ENCODE results near the gene NR0B2.

The NR0B2 gene

GRCh38 chr1:26936823-26937222 is 23.0 kb upstream of the NR0B2 start:
- DNase-seq, result no peak
- no peak for ATAC-seq

DNA sequence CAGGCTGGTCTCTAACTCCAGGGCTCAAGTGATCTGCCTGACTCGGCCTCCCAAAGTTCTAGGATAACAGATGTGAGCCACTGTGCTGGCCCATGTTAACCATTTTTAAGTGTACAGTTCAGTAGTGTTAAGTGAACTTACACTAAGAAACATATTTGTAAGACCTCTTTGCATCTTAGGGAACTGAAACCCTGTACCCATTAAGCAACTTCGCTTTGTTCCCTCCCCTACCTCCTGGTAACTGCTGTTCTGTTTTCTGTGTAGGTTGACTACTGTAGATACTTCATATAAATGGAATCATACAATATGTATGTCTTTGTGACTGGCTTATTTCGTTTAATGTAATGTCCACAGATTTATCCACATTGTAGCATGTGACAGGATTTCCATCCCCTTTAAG is 18.8 kb upstream of the NR0B2 start:
- no peak for DNase-seq

DNA sequence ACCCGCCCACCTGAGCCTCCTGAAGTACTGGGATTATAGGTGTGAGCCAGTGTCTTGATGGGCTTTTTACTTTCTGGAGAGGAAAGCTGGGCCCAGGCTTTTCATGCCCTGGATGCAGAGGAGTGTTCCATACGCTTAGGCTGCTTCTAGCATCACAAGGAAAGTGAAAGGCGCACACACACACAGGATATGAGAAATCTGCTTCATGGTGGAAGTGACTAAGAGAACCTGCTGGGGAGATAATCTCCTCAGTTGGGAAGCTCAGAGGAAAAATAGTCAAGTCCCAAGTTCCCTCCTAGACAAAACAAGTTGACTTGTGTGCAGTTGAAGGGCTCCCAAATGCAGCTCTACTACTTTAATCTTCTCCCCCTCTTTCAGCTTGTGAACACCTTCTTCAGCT is 9.9 kb upstream of the NR0B2 start:
- no peak for ATAC-seq
- no peak for DNase-seq

More for the DNA sequence above, 18.8 kb upstream of the NR0B2 start:
- ATAC-seq, result no peak

- no peak for ATAC-seq
- no peak for DNase-seq
These were observed 9.1 kb upstream of the NR0B2 start for GRCh38 chr1:26922901-26923300.

- no peak for DNase-seq
- no peak for ATAC-seq
These were observed 8.6 kb upstream of the NR0B2 start for GRCh38 chr1:26922431-26922729.

- DNase-seq (peak; percentile 96), ATAC-seq (peak; percentile 95)
These were observed 8.0 kb upstream of the NR0B2 start, which contains the start of gene NUDC for GRCh38 chr1:26921540-26922430. TSS of gene NUDC (plus strand) at chr1:26921743. CDS start at chr1:26921849, 106 bp downstream.

DNA sequence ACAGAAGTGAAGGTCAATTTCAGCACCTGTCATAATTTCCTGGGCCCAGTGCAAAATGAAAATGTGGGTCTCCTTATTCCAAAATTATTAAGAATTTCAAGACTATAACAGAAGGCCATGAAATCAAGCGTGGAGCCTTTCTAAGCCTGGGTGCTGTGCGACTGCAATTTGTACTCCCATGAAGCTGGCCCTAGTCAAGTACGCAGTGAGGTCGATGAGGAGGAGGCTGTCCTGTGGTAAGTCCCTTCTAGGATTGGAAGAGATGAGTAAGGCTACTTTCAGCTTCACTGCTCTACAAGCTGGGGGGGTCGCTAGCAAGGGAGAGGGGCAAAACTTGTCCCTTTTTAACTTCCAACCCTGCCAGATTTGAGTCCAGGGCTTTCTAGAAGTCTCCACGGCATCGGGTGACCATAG is 7.4 kb upstream of the NR0B2 start:
- DNase-seq (no peak), ATAC-seq (peak; percentile 71)

DNA sequence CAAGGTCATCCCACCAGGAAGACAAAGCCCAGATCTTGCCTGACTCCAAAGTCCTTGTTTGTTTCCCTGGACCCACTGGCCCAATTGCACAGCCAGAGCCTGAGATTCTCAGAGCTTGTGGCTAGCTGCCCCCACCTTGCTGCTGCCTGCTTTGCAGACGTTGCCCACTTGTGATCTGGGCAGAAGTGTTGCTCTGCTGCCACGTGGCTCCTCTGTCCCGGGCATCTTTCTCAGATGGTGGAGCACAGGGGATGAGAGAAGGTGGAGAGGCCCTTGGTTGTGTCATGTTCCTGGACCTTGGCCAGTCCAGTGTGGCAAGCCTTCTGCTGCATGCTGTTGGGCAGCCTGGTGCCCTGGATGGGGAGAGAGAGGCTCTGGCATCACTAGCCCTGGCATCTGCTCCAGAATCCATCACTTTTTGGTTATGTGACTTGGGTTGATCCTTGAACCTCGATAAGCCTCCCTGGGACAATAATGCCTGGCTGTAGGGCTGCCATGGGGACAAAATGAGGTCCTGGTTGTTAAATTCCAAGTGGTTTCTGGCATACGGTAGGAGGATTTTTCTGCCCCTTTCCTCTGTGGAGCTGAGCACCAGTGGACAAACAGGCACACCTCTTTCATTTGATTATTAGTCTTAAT is 1.5 kb upstream of the NR0B2 start:
- DNase-seq, result no peak
- ATAC-seq, result no peak

- no peak for ATAC-seq
- DNase-seq, result no peak
These were observed 404 bp downstream of the NR0B2 start for GRCh38 chr1:26913389-26913753.

GRCh38 chr1:26912147-26912490 is 1.7 kb downstream of the NR0B2 start:
- ATAC-seq, result no peak
- no peak for DNase-seq

DNA sequence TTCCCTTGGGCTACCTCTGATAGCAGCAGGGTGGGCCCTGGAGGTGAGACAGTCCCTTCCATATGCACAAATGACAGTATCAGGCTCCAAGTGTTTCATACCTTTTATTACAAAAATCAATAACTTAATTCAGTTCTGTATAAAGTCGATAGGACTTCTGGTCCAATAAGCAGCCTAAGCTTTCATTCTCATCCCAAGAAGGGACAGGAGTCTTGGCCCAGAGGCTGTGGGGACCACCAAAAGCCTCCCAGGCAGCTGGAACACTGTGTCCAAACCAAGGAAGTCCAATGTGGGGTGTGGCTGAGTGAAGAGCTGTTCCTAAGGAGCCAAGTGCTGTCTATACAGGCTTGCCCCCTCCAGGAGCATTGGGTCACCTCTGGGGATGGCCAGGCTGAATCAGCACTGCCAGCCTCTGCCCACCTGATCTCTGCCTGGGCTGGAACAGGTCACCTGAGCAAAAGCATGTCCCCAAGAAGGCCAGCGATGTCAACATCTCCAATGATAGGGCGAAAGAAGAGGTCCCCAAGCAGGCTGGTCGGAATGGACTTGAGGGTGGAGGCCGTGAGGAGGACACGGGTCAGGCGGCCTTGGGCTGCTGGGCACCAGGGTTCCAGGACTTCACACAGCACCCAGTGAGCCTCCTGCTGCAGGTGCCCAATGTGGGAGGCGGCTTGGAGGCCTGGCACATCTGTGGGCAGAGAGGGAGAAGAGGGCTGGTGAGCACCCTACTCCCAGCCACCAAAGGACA is 2.2 kb downstream of the NR0B2 start:
- no peak for DNase-seq
- ATAC-seq, result no peak

DNA sequence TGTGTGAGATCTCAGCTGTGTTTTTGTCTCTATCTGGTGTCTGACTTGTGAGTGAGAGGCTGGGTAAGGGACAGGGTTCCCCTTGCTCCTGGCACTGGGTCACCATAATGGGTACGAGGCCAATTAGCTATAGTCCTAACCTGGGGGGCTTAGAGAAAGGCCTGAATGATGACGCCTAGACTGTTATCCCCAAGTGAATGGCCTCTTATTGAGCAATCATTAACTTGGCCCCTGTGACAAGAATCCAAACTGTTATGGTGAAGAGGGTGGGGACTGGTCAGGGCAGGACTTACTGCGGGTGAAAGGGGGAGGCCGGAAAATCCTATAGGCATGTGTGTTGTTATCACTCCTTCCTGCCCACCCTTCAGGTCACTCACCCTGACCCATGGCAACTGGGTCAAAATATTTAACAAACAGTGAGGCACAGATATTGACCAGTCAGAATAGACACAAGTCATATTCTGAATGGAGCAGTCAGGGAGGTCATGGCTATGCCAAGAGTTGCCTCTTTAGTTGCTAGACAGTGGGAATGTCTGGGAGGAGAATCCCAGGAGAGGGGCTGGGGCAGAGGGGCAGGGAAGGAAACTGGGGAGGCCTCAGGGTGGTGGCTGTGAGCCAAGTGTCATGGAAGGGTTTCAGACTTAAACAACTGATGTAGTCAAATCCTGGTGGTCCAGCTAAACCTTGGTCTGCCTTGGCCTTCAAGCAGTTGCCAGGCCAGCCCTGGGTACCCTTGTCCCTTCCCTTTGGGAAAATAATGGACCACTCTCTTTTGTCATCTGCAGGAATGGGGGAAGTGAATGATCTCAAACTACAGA is 3.2 kb downstream of the NR0B2 start:
- DNase-seq (no peak), ATAC-seq (no peak)

- no peak for ATAC-seq
- no peak for DNase-seq
These were observed 3.8 kb downstream of the NR0B2 start for GRCh38 chr1:26909951-26910342.

GRCh38 chr1:26907071-26907917 is 6.5 kb downstream of the NR0B2 start:
- no peak for DNase-seq
- ATAC-seq, result no peak

GRCh38 chr1:26900815-26901511 is 12.8 kb downstream of the NR0B2 start:
- DNase-seq (no peak), ATAC-seq (no peak)

GRCh38 chr1:26900001-26900814 is 13.6 kb downstream of the NR0B2 start, which contains the start of gene GPATCH3:
TSS of gene GPATCH3 (minus strand) at chr1:26900467. CDS start at chr1:26900442, 25 bp downstream.
- DNase-seq (peak; percentile 89), ATAC-seq (peak; percentile 92)

- ATAC-seq, result no peak
- no peak for DNase-seq
These were observed 16.4 kb downstream of the NR0B2 start for GRCh38 chr1:26897351-26897750.

DNA sequence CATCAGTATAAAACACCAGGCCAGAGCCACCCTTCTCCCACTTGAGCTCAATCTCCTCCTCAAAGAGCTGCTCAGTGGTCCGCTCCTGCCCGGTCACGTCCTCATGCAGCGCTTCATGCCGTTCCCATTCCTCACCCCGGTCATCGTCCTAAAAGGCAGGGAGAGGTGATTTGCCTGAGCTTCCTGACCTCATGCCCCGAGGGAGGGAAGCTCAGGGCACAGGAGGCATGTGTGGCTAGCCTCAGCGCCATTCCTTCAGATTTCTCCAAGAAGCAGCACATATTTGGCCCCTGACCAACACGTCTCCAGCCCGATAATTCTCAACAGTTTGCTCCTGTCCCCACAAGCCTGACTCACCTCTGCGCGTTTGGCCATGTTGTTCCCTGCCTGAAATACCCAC is 19.5 kb downstream of the NR0B2 start:
- ATAC-seq, result no peak
- DNase-seq, result no peak

- no peak for DNase-seq
These were observed 23.3 kb downstream of the NR0B2 start for GRCh38 chr1:26890467-26890796.

More at GRCh38 chr1:26890467-26890796, 23.3 kb downstream of the NR0B2 start:
- ATAC-seq, result peak; percentile 53

All from stimulated activated naive CD8-positive, alpha-beta T cell treated with anti-CD3 and anti-CD28 coated beads, Interleukin-15, Interleukin-2, amounts not matched to agents 100 U/mL and 50 U/mL, for 24 hours (primary cell).